GM12891 (cell line): ENCODE results near the gene FASTKD2.

Source experiments
- PAX5 ChIP-seq: IDR thresholded peaks from 2 replicates; pipeline ENCODE4 v1.6.1; 2011; ENCODE audit warnings: low read length, moderate library complexity, mild to moderate bottlenecking; ENCODE audit not compliant: insufficient read depth, severe bottlenecking
- POLR2A ChIP-seq: IDR thresholded peaks from 2 replicates; pipeline ENCODE4 v1.6.1; 2011; ENCODE audit warnings: low read depth, low read length, control low read depth
- POLR2AphosphoS5 ChIP-seq: IDR thresholded peaks from 2 replicates; pipeline ENCODE4 v1.6.1; 2011; ENCODE audit warnings: low read depth, low read length, control low read depth
- SPI1 ChIP-seq: IDR thresholded peaks from 2 replicates; pipeline ENCODE4 v1.6.1; 2011; ENCODE audit warnings: low read depth, low read length, control low read depth
- TAF1 ChIP-seq: IDR thresholded peaks from 2 replicates; pipeline ENCODE4 v1.6.1; 2011; ENCODE audit warnings: low read depth, low read length, control low read depth

GRCh38 chr2:206756816-206757215 is 8.6 kb upstream of the FASTKD2 start:
- TF ChIP-seq POLR2A: no peak
- TF ChIP-seq POLR2AphosphoS5: no peak
- TF ChIP-seq TAF1: no peak
- no peak for TF ChIP-seq SPI1
- no peak for TF ChIP-seq PAX5
